Spinal cord (tissue), 10 donors: ENCODE measurements around the gene IQGAP2. TPM values are rescaled to one million over a fixed set of nuclear protein-coding genes. Genes with fewer than 3 reads are reported as not detected.

Source experiments
- DNase-seq, 6 donors: peaks; one replicate each; pipeline versions ENCODE4 v3.0.0 to v3.0.0-alpha.2; 2013 to 2015; ENCODE audit warnings: low spot score in 6 of 6, low read depth in 4 of 6
- H3K27ac ChIP-seq: one replicate; pipeline ENCODE4 v1.5.1; 2013; ENCODE audit warnings: low read depth, low read length, control low read depth
- H3K27me3 ChIP-seq: one replicate; pipeline ENCODE4 v1.6.1; 2013; ENCODE audit warnings: low read length; ENCODE audit not compliant: control insufficient read depth, insufficient read depth
- H3K36me3 ChIP-seq: one replicate; pipeline ENCODE4 v1.6.1; 2013; ENCODE audit warnings: low read length; ENCODE audit not compliant: control insufficient read depth, insufficient read depth
- H3K4me1 ChIP-seq: one replicate; pipeline ENCODE4 v1.6.1; 2013; ENCODE audit warnings: low read length; ENCODE audit not compliant: control insufficient read depth, insufficient read depth
- H3K4me3 ChIP-seq: one replicate; pipeline ENCODE4 v1.5.1; 2013; ENCODE audit warnings: low read depth, low read length, control low read depth
- H3K9me3 ChIP-seq: one replicate; pipeline ENCODE4 v1.6.1; 2013; ENCODE audit warnings: low read length; ENCODE audit not compliant: control insufficient read depth, insufficient read depth
- whole genome bisulfite sequencing: methylation state at CpG from one replicate; pipeline ENCODE4 v1.1.5; 2013; ENCODE audit warnings: missing lambda C conversion rate; ENCODE audit not compliant: insufficient coverage; 5-methylcytosine and 5-hydroxymethylcytosine counted together
- polyA plus RNA-seq, 2 donors: library from polyadenylated mRNA; unstranded; fragments of 120-200 nt; gene quantifications; one replicate each; pipeline ENCODE4 v1.2.1, GENCODE V29; 2013; ENCODE audit not compliant: insufficient read length in 2 of 2
- total RNA-seq, 2 donors: library from RNA; depleted of rRNA in 1 of 2; stranded (reverse); fragments of 120-200 nt in 1 of 2; fragments of >200 nt in 1 of 2; gene quantifications; one replicate each; pipeline versions ENCODE4 v1.2.3 to v1.2.4, GENCODE V29; 2013 to 2014
- donor health status: healthy.

IQGAP2 gene
- total and polyA plus RNA-seq, 4 donors = 10.5 to 21.6 (median 15.1) TPM

- 100% methylated on average over 1 of the region's 7 CpGs for WGBS
- H3K4me1 ChIP-seq = peaks cover 14% of the 10 kb centered on the region
- no peaks in the 10 kb centered on the region for H3K9me3 ChIP-seq
- no peak overlapping the region for H3K27ac ChIP-seq
- no peak overlapping the region for H3K4me3 ChIP-seq
- no peak for DNase-seq
- peaks cover 4% of the 10 kb centered on the region for H3K27me3 ChIP-seq
- no peaks in the 10 kb centered on the region for H3K36me3 ChIP-seq
These were observed 5.1 kb downstream of the IQGAP2 start for GRCh38 chr5:76408104-76408654.

- no peaks in the 10 kb centered on the region for H3K9me3 ChIP-seq
- H3K36me3 ChIP-seq = no peaks in the 10 kb centered on the region
- no peaks in the 10 kb centered on the region for H3K27me3 ChIP-seq
- H3K4me3 ChIP-seq = no peak overlapping the region
- DNase-seq = no peak
- no peak overlapping the region for H3K27ac ChIP-seq
- H3K4me1 ChIP-seq = no peaks in the 10 kb centered on the region
These were observed 9.4 kb downstream of the IQGAP2 start for GRCh38 chr5:76412511-76412910.

- no peak for DNase-seq
- no peak overlapping the region for H3K4me3 ChIP-seq
- 98% methylated on average over 4 of the region's 5 CpGs for WGBS
- no peaks in the 10 kb centered on the region for H3K4me1 ChIP-seq
- no peaks in the 10 kb centered on the region for H3K9me3 ChIP-seq
- no peak overlapping the region for H3K27ac ChIP-seq
- no peaks in the 10 kb centered on the region for H3K27me3 ChIP-seq
- no peaks in the 10 kb centered on the region for H3K36me3 ChIP-seq
These were observed 10.7 kb downstream of the IQGAP2 start for GRCh38 chr5:76413746-76414145.

GRCh38 chr5:76414788-76415187 lies 11.7 kb downstream of the IQGAP2 start:
- H3K4me3 ChIP-seq = no peak overlapping the region
- 100% methylated on average over 2 of the region's 3 CpGs for WGBS
- DNase-seq = no peak
- no peaks in the 10 kb centered on the region for H3K36me3 ChIP-seq
- no peak overlapping the region for H3K27ac ChIP-seq
- H3K4me1 ChIP-seq = no peaks in the 10 kb centered on the region
- H3K27me3 ChIP-seq = no peaks in the 10 kb centered on the region
- no peaks in the 10 kb centered on the region for H3K9me3 ChIP-seq

- 93% methylated on average over 2 of the region's 2 CpGs for WGBS
- Histone ChIP-seq H3K36me3 (no peaks in the 10 kb centered on the region), H3K27me3 (no peaks in the 10 kb centered on the region), H3K4me1 (no peaks in the 10 kb centered on the region), H3K4me3 (no peak overlapping the region), H3K27ac (no peak overlapping the region), H3K9me3 (no peaks in the 10 kb centered on the region)
- DNase-seq = no peak
These were observed 12.8 kb downstream of the IQGAP2 start for GRCh38 chr5:76415855-76416254.

GRCh38 chr5:76419597-76420298 lies 16.7 kb downstream of the IQGAP2 start:
- Histone ChIP-seq H3K36me3 (no peaks in the 10 kb centered on the region), H3K4me3 (no peak overlapping the region), H3K9me3 (no peaks in the 10 kb centered on the region), H3K27me3 (no peaks in the 10 kb centered on the region), H3K27ac (no peak overlapping the region), H3K4me1 (peaks cover 4% of the 10 kb centered on the region)
- DNase-seq = no peak
- WGBS = 100% methylated on average over 1 of the region's 1 CpG

- H3K27ac ChIP-seq = no peak overlapping the region
- peaks cover 14% of the 10 kb centered on the region for H3K4me1 ChIP-seq
- no peaks in the 10 kb centered on the region for H3K36me3 ChIP-seq
- DNase-seq = peak in 2 of 6 donors; percentile 20 to 48
- H3K9me3 ChIP-seq = no peaks in the 10 kb centered on the region
- no peaks in the 10 kb centered on the region for H3K27me3 ChIP-seq
- no peak overlapping the region for H3K4me3 ChIP-seq
- WGBS = 40% methylated on average over 1 of the region's 4 CpGs
These were observed 19.1 kb downstream of the IQGAP2 start for GRCh38 chr5:76422227-76422626.

- H3K27me3 ChIP-seq = no peaks in the 10 kb centered on the region
- no CpG with 5 or more reads among the region's 3 CpGs for WGBS
- H3K4me1 ChIP-seq = peaks cover 18% of the 10 kb centered on the region
- no peaks in the 10 kb centered on the region for H3K9me3 ChIP-seq
- no peak for DNase-seq
- no peak overlapping the region for H3K4me3 ChIP-seq
- H3K36me3 ChIP-seq = no peaks in the 10 kb centered on the region
- H3K27ac ChIP-seq = no peak overlapping the region
These were observed 19.7 kb downstream of the IQGAP2 start for GRCh38 chr5:76422742-76423141.

- Histone ChIP-seq H3K4me1 (peaks cover 22% of the 10 kb centered on the region), H3K27me3 (no peaks in the 10 kb centered on the region), H3K36me3 (no peaks in the 10 kb centered on the region), H3K4me3 (no peak overlapping the region), H3K9me3 (no peaks in the 10 kb centered on the region), H3K27ac (no peak overlapping the region)
- WGBS = 100% methylated on average over 1 of the region's 4 CpGs
- no peak for DNase-seq
These were observed 22.1 kb downstream of the IQGAP2 start for GRCh38 chr5:76425146-76425545.
